Erythroblast (primary cell): ENCODE measurements around the gene IMPG2.

ENCODE experiments used
- GATA1 ChIP-seq: IDR thresholded peaks from 2 replicates; pipeline ENCODE4 v1.6.1; 2011; ENCODE audit warnings: low read depth, mild to moderate bottlenecking, control low read depth, low read length, moderate library complexity
- POLR2A ChIP-seq: IDR thresholded peaks from 2 replicates; pipeline ENCODE4 v1.6.1; 2011; ENCODE audit warnings: mild to moderate bottlenecking, low read length

- TF ChIP-seq POLR2A (no peak), GATA1 (no peak)
These were observed 97.4 kb downstream of the IMPG2 start for GRCh38 chr3:101223016-101223415.
